GM12878 (cell line): Measurements from ENCODE around the gene C22orf31. TPM values are rescaled to one million over a fixed set of nuclear protein-coding genes. Genes with fewer than 3 reads are reported as not detected.

ENCODE experiments used
- ATAC-seq: fragments of 200-7000 bp; cut with Tn5 transposase; 3 replicates; pipeline ENCODE4 v1.9.1; 2020; ENCODE audit warnings: mild to moderate bottlenecking, moderate library complexity
- BruUV-seq: library from RNA; stranded (reverse); fragments of 400-500 nt; replicated peaks from 2 replicates; lab custom pipeline; 2021; lab: Mats Ljungman, UMichigan
- CTCF ChIA-PET: fragments of 300-600 bp; sonication (Branson Sonifier 250); formaldehyde crosslinking; extraction: SDS; loops from one replicate; lab custom pipeline; 2021; ENCODE audit warnings: inconsistent platforms; lab: Yijun Ruan, JAX
- POLR2A ChIA-PET: fragments of 350-600 bp; formaldehyde crosslinking; extraction: SDS; loops from one replicate; lab custom pipeline; 2021; ENCODE audit warnings: inconsistent platforms; lab: Charles Lee
- RAD21 ChIA-PET: fragments of 300-600 bp; sonication (Branson Sonifier 250); formaldehyde crosslinking; loops from one replicate; lab custom pipeline; 2023; ENCODE audit warnings: antibody characterized with exemption; ENCODE audit not compliant: unreplicated experiment; lab: Charles Lee
- SMC1A ChIA-PET: fragments of 300-600 bp; sonication (Branson Sonifier 250); formaldehyde crosslinking; loops from one replicate; lab custom pipeline; 2023; ENCODE audit not compliant: unreplicated experiment, uncharacterized antibody; lab: Charles Lee
- DNase-seq: peaks from one replicate; pipeline ENCODE4 v3.0.0-alpha.2; 2011; ENCODE audit warnings: low read depth, low spot score
- FAIRE-seq: peaks from 3 replicates; lab custom pipeline; 2011; peaks lifted over from hg19 to GRCh38; lab: Jason Lieb, UNC
- H2AFZ ChIP-seq: 2 replicates; pipeline ENCODE4 v1.6.0; 2011; ENCODE audit warnings: low read depth, low read length, control low read depth; ENCODE audit not compliant: control insufficient read depth
- H3K27ac ChIP-seq: 2 replicates; pipeline ENCODE4 v1.5.1; 2011; ENCODE audit warnings: control low read depth; ENCODE audit not compliant: control insufficient read depth, insufficient read depth
- H3K27me3 ChIP-seq, 2 experiments: replicated peaks in 1 of 2; 2 replicates each; pipeline versions ENCODE4 v1.6.0 to v1.6.1; 2011; ENCODE audit warnings: low read length in 1 of 2; ENCODE audit not compliant: control insufficient read depth in 2 of 2, insufficient read depth in 2 of 2
- H3K36me3 ChIP-seq, 2 experiments: 2 replicates each; pipeline ENCODE4 v1.5.1; 2011; ENCODE audit warnings: low read length in 1 of 2; ENCODE audit not compliant: control insufficient read depth in 2 of 2, insufficient read depth in 2 of 2
- H3K4me1 ChIP-seq: 2 replicates; pipeline ENCODE4 v1.6.1; 2011; ENCODE audit warnings: mild to moderate bottlenecking, low read length, moderate library complexity, mixed read lengths; ENCODE audit not compliant: control insufficient read depth, insufficient read depth
- H3K4me2 ChIP-seq: 2 replicates; pipeline ENCODE4 v1.6.0; 2011; ENCODE audit warnings: control low read depth; ENCODE audit not compliant: control insufficient read depth, insufficient read depth
- H3K4me3 ChIP-seq: fragments of 200-600 bp; sonication (generic); 2 replicates; pipeline ENCODE4 v1.5.1; 2016
- H3K79me2 ChIP-seq: 2 replicates; pipeline ENCODE4 v1.6.0; 2011; ENCODE audit warnings: low read length; ENCODE audit not compliant: control insufficient read depth, insufficient read depth
- H3K9ac ChIP-seq: 2 replicates; pipeline ENCODE4 v1.8.0; 2011; ENCODE audit warnings: low read length, control low read depth, mixed read lengths; ENCODE audit not compliant: control insufficient read depth, insufficient read depth
- H3K9me3 ChIP-seq: replicated peaks from 3 replicates; pipeline ENCODE4 v1.5.1; 2011; ENCODE audit warnings: mild to moderate bottlenecking, low read length; ENCODE audit not compliant: control insufficient read depth, insufficient read depth
- H4K20me1 ChIP-seq: 2 replicates; pipeline ENCODE4 v1.6.0; 2011; ENCODE audit not compliant: control insufficient read depth, insufficient read depth
- BACH1 ChIP-seq: fragments of 450-650 bp; IDR thresholded peaks from 2 replicates; pipeline ENCODE4 v1.6.1; 2017; ENCODE audit warnings: mild to moderate bottlenecking, borderline replicate concordance
- CBX5 ChIP-seq: sonication (generic); IDR thresholded peaks from 2 replicates; pipeline ENCODE4 v1.6.1; 2016; ENCODE audit warnings: low read depth, moderate library complexity, mild to moderate bottlenecking, inconsistent platforms
- NR2C2 ChIP-seq: IDR thresholded peaks from 2 replicates; pipeline ENCODE4 v1.6.1; 2011; ENCODE audit warnings: borderline replicate concordance, low read depth; ENCODE audit not compliant: control insufficient read depth, insufficient read length
- POLR2AphosphoS2 ChIP-seq: IDR thresholded peaks from 2 replicates; pipeline ENCODE4 v1.6.1; 2011; ENCODE audit warnings: low read depth, mild to moderate bottlenecking, low read length, improper control_type of control experiment, moderate library complexity
- RELA ChIP-seq: fragments of 450-650 bp; IDR thresholded peaks from 2 replicates; pipeline ENCODE4 v1.8.0; 2014; ENCODE audit warnings: borderline replicate concordance; ENCODE audit not compliant: partially characterized antibody
- SMAD1 ChIP-seq: fragments of 450-650 bp; IDR thresholded peaks from 2 replicates; pipeline ENCODE4 v1.6.1; 2018; ENCODE audit warnings: mild to moderate bottlenecking, low read depth; ENCODE audit not compliant: partially characterized antibody
- SRF ChIP-seq, 2 experiments: IDR thresholded peaks; 2 replicates each; pipeline ENCODE4 v1.6.1; 2011; ENCODE audit warnings: low read depth in 2 of 2, low read length in 2 of 2, mild to moderate bottlenecking in 1 of 2, moderate library complexity in 1 of 2
- ZNF24 ChIP-seq: fragments of 450-650 bp; IDR thresholded peaks from 2 replicates; pipeline ENCODE4 v1.6.1; 2017; ENCODE audit warnings: antibody characterized with exemption, mild to moderate bottlenecking
- ZNF274 ChIP-seq: IDR thresholded peaks from one replicate; pipeline ENCODE4 v1.8.0; 2011; ENCODE audit not compliant: insufficient read length, insufficient read depth
- WGBS: methylation state at CpG from one replicate; pipeline ENCODE4 v1.1.6; 2016; ENCODE audit warnings: low lambda C conversion rate; ENCODE audit not compliant: insufficient replicate concordance, insufficient coverage; ENCODE audit errors: missing lambda C conversion rate; 5-methylcytosine and 5-hydroxymethylcytosine counted together
- in situ Hi-C: fragments of 300-500 bp; cut with MboI; formaldehyde crosslinking; loops from 9 replicates; pipeline ENCODE4 v1.14.3; 2018; ENCODE audit warnings: mixed read lengths
- intact Hi-C: fragments of 100-400 bp; cut with micrococcal nuclease; formaldehyde crosslinking; loops from one replicate; pipeline ENCODE4 v1.14.2; 2022; ENCODE audit not compliant: unreplicated experiment
- polyA plus RNA-seq, 11 experiments: library from polyadenylated mRNA; depleted of rRNA in 4 of 11; unstranded in 6 of 11; stranded (reverse) in 5 of 11; fragments of >200 nt; fragmentation: Nextera tagmentation in 4 of 11; fragmentation: Illumina TruSeq in 1 of 11; extraction: Ambion mirVana in 4 of 11; extraction: Trizol in 1 of 11; gene quantifications; 1 replicate in 1 of 11; 2 replicates in 10 of 11; pipeline versions ENCODE4 v1.2.1 to v1.2.3, GENCODE V29; 2011 to 2016; ENCODE audit warnings: inconsistent platforms in 2 of 11, missing spikeins in 2 of 11, low read depth in 1 of 11
- total RNA-seq, 4 experiments: library from RNA; depleted of rRNA in 3 of 4; stranded (reverse); fragments of >200 nt in 3 of 4; fragmentation: Illumina TruSeq in 1 of 4; extraction: Trizol in 1 of 4; gene quantifications; 2 replicates each; pipeline versions ENCODE4 v1.2.1 to v1.2.3, GENCODE V29; 2013 to 2021
- TF ChIP-seq, protein P1 (sequence below): fragments of 450-650 bp; IDR thresholded peaks from 2 replicates; pipeline ENCODE4 v1.6.1; 2014; ENCODE audit warnings: mild to moderate bottlenecking
- TF ChIP-seq, protein P2 (sequence below): fragments of 450-650 bp; conservative IDR thresholded peaks from 2 replicates; pipeline ENCODE4 v1.6.1; 2017; ENCODE audit warnings: mild to moderate bottlenecking, moderate library complexity
- TF ChIP-seq, protein P3 (sequence below): fragments of 450-650 bp; IDR thresholded peaks from 2 replicates; pipeline ENCODE4 v1.6.1; 2017; ENCODE audit warnings: mild to moderate bottlenecking, low read depth, inconsistent platforms; ENCODE audit not compliant: poor library complexity, severe bottlenecking
- TF ChIP-seq, protein P4 (sequence below): fragments of 450-650 bp; IDR thresholded peaks from 2 replicates; pipeline ENCODE4 v1.6.1; 2016; ENCODE audit warnings: mild to moderate bottlenecking
- TF ChIP-seq, protein P5 (sequence below): IDR thresholded peaks from 2 replicates; pipeline ENCODE4 v1.6.1; 2012; ENCODE audit warnings: low read depth, low read length, improper control_type of control experiment

Gene C22orf31
- total and polyA plus RNA-seq, 10 of the 15 experiments (the other 5 are each of a cell fraction or from before 2014, with no cell fraction given), result not detected

DNA sequence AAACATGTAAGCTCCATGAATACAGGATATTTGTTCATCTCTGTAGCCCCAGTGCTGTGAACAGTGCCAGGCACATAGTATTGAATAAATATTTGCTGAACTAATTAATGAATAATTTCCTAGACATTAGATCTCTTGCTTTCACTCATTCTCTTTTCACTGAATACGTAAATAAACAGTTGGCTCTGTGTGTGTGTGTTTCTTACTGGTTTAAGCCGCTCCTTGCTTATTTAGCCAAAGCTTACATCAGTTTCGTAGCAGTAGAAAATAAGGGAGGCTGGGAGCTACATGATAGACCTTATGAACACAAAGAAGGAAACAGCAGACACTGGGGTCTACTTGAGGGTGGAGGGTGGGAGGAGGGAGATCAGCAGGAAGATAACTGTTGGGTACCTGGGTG, 28.4 kb upstream of the C22orf31 start (continued):
- no peak for TF ChIP-seq ZNF24
- TF ChIP-seq BACH1, result no peak

DNA sequence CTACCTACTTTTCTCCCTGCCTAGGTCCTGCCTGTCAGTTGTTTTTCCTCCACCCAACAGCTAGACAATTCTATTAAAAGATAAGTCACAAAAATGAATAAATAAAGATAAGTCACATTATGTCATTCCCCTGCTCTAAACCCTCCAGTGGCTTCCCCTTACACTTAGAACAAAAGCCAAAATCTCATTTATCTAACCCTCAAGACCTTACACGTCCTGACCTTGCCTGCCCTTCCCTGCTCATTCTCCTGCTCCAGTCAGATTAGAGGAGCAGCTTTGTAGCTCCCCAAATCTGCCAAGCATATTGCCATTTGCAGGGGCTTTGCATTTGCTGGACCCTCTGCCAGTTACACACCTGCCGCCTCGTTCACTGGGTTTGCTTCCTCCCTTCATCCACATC, 27.9 kb upstream of the C22orf31 start:
- intact Hi-C loops (no loop called here), in situ Hi-C loops (no loop called here)
- Histone ChIP-seq H4K20me1 (no peaks in the 10 kb centered on the region), H3K36me3 (no peaks in the 10 kb centered on the region), H3K9me3 (no peaks in the 10 kb centered on the region), H3K4me3 (no peak overlapping the region), H3K27ac (no peak overlapping the region), H3K9ac (no peak overlapping the region), H3K79me2 (no peaks in the 10 kb centered on the region), H3K27me3 (no peaks in the 10 kb centered on the region), H3K4me1 (no peaks in the 10 kb centered on the region), H2AFZ (no peak overlapping the region), H3K4me2 (no peak overlapping the region)
- POLR2A ChIA-PET, result no interaction called here
- RAD21 ChIA-PET, result no interaction called here
- BruUV-seq, result no TSS peak
- CTCF ChIA-PET, result interaction anchor here (0.7 to 1.3 kb wide), 2 partner anchors 65 kb away, joined by 4 to 5 read pairs; no protein-coding TSS in a partner anchor
- no peak for DNase-seq
- no peak for ATAC-seq
- no peak for FAIRE-seq
- WGBS, result 51% methylated on average over 3 of the region's 3 CpGs
- SMC1A ChIA-PET, result interaction anchor here (0.9 kb wide), 1 partner anchor 489 kb away, joined by 3 read pairs; no protein-coding TSS in a partner anchor
- TF ChIP-seq, protein P1, sequence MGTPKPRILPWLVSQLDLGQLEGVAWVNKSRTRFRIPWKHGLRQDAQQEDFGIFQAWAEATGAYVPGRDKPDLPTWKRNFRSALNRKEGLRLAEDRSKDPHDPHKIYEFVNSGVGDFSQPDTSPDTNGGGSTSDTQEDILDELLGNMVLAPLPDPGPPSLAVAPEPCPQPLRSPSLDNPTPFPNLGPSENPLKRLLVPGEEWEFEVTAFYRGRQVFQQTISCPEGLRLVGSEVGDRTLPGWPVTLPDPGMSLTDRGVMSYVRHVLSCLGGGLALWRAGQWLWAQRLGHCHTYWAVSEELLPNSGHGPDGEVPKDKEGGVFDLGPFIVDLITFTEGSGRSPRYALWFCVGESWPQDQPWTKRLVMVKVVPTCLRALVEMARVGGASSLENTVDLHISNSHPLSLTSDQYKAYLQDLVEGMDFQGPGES, result no peak
- TF ChIP-seq ZNF274, result no peak
- no peak for TF ChIP-seq CBX5
- TF ChIP-seq, protein P2, sequence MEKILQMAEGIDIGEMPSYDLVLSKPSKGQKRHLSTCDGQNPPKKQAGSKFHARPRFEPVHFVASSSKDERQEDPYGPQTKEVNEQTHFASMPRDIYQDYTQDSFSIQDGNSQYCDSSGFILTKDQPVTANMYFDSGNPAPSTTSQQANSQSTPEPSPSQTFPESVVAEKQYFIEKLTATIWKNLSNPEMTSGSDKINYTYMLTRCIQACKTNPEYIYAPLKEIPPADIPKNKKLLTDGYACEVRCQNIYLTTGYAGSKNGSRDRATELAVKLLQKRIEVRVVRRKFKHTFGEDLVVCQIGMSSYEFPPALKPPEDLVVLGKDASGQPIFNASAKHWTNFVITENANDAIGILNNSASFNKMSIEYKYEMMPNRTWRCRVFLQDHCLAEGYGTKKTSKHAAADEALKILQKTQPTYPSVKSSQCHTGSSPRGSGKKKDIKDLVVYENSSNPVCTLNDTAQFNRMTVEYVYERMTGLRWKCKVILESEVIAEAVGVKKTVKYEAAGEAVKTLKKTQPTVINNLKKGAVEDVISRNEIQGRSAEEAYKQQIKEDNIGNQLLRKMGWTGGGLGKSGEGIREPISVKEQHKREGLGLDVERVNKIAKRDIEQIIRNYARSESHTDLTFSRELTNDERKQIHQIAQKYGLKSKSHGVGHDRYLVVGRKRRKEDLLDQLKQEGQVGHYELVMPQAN, result no peak
- TF ChIP-seq, protein P3, sequence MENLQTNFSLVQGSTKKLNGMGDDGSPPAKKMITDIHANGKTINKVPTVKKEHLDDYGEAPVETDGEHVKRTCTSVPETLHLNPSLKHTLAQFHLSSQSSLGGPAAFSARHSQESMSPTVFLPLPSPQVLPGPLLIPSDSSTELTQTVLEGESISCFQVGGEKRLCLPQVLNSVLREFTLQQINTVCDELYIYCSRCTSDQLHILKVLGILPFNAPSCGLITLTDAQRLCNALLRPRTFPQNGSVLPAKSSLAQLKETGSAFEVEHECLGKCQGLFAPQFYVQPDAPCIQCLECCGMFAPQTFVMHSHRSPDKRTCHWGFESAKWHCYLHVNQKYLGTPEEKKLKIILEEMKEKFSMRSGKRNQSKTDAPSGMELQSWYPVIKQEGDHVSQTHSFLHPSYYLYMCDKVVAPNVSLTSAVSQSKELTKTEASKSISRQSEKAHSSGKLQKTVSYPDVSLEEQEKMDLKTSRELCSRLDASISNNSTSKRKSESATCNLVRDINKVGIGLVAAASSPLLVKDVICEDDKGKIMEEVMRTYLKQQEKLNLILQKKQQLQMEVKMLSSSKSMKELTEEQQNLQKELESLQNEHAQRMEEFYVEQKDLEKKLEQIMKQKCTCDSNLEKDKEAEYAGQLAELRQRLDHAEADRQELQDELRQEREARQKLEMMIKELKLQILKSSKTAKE, result no peak
- TF ChIP-seq, protein P4, sequence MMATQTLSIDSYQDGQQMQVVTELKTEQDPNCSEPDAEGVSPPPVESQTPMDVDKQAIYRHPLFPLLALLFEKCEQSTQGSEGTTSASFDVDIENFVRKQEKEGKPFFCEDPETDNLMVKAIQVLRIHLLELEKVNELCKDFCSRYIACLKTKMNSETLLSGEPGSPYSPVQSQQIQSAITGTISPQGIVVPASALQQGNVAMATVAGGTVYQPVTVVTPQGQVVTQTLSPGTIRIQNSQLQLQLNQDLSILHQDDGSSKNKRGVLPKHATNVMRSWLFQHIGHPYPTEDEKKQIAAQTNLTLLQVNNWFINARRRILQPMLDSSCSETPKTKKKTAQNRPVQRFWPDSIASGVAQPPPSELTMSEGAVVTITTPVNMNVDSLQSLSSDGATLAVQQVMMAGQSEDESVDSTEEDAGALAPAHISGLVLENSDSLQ, result no peak
- no peak for TF ChIP-seq NR2C2
- no peak for TF ChIP-seq RELA
- TF ChIP-seq POLR2AphosphoS2, result no peak
- no peak for TF ChIP-seq SMAD1
- no peak for TF ChIP-seq SRF (IDR thresholded peaks at IDR 0.05; ENCODE audit: low read depth in 2 of 2, low read length in 2 of 2)
- TF ChIP-seq, protein P5, sequence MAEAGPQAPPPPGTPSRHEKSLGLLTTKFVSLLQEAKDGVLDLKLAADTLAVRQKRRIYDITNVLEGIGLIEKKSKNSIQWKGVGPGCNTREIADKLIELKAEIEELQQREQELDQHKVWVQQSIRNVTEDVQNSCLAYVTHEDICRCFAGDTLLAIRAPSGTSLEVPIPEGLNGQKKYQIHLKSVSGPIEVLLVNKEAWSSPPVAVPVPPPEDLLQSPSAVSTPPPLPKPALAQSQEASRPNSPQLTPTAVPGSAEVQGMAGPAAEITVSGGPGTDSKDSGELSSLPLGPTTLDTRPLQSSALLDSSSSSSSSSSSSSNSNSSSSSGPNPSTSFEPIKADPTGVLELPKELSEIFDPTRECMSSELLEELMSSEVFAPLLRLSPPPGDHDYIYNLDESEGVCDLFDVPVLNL, result no peak
